ENCODE data around the gene NSG1. TPM values are rescaled to one million over a fixed set of nuclear protein-coding genes. Genes with fewer than 3 reads are reported as not detected.

NSG1 gene, protein sequence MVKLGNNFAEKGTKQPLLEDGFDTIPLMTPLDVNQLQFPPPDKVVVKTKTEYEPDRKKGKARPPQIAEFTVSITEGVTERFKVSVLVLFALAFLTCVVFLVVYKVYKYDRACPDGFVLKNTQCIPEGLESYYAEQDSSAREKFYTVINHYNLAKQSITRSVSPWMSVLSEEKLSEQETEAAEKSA
- 8.1 to 12.2 TPM (median 11.0 TPM) in 5 replicates for total RNA-seq (2022; extraction: Qiagen RNA extraction)

DNA sequence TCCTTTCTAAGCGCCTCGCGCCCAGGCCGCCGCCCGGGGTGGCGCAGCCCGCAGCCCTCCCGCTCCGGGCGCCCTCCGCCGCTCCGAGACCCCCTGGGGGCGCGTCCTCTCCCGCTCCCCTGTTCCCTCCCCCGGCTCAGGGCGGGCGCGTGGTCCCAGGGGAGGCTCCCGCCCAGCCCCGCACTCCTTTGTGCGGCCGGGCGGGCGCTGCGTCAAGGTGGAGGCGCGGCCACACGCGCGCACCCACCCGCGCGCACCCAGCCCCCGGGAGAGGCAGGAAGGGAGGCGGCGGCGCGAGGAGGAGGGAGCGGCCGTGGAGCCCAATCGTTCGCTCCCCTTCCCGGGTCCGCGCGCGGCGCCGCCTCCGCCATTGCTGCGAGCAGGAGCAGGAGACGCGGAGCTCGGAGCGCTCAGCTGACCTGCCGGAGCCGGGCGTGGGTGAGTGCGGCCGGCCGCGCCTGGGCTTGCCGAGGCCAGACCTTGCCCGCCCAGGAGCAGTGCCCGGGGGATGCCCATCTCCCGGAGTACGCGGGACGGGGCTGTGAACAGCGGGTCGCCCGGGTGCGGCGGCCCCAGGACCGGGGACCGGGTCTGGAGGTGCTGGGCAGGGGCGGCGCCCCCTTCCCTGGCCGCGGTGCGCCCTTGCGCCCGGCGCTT lies at the start of gene NSG1:
NSG1 (plus strand) TSS at position 367 of the 657 bp plus-strand sequence. CDS start 528 bp downstream, outside the sequence.

Other genes starting within 250 kb of the NSG1 start
- gene OTOP1, start 160.2 kb upstream of the NSG1 start, total RNA-seq (2022; extraction: Qiagen RNA extraction) = not detected in 5 replicates
- 11.2 to 13.1 TPM (median 11.5 TPM) in 5 replicates for gene TMEM128, start 138.9 kb upstream of the NSG1 start, total RNA-seq (2022; extraction: Qiagen RNA extraction)
- gene LYAR, start 96.9 kb upstream of the NSG1 start, total RNA-seq (2022; extraction: Qiagen RNA extraction) = 25.7 to 31.9 TPM (median 28.1 TPM) in 5 replicates
- 2.6 to 3.3 TPM (median 2.8 TPM) in 5 replicates for gene ZBTB49, start 96.9 kb upstream of the NSG1 start, total RNA-seq (2022; extraction: Qiagen RNA extraction)
- 17.2 to 26.9 TPM (median 21.9 TPM) in 5 replicates for gene STX18, start 154.9 kb downstream of the NSG1 start, total RNA-seq (2022; extraction: Qiagen RNA extraction)

All from A549 treated with Hydrocortisone at 1 μM for 4 hours (cell line).